HepG2 (cell line): ENCODE measurements around the gene SPRYD3. TPM values are rescaled to one million over a fixed set of nuclear protein-coding genes. Genes with fewer than 3 reads are reported as not detected.

Experiments
- FOXP1 ChIP-seq, 2 experiments: fragments of 450-650 bp in 1 of 2; IDR thresholded peaks; 2 replicates each; pipeline ENCODE4 v1.6.1; 2017 to 2018; ENCODE audit warnings: antibody characterized with exemption in 1 of 2
- GABPA ChIP-seq, 2 experiments: IDR thresholded peaks; 2 replicates each; pipeline ENCODE4 v1.6.1; 2011 to 2016; ENCODE audit warnings: low read depth in 2 of 2, low read length in 1 of 2, missing biosample characterization in 1 of 2, missing genetic modification characterization in 1 of 2
- GPN1 ChIP-seq: sonication (generic); formaldehyde crosslinking; IDR thresholded peaks from 2 replicates; pipeline ENCODE4 v1.5.1; 2020; ENCODE audit warnings: missing genetic modification reagents, borderline replicate concordance
- ISX ChIP-seq: sonication (generic); formaldehyde crosslinking; conservative IDR thresholded peaks from 2 replicates; pipeline ENCODE4 v1.5.0; 2020; ENCODE audit warnings: missing genetic modification reagents
- KLF13 ChIP-seq: sonication (generic); formaldehyde crosslinking; IDR thresholded peaks from 2 replicates; pipeline ENCODE4 v1.4.0; 2020; ENCODE audit warnings: mild to moderate bottlenecking, missing genetic modification reagents
- MYPOP ChIP-seq: sonication (generic); formaldehyde crosslinking; IDR thresholded peaks from 2 replicates; pipeline ENCODE4 v1.8.1; 2023; ENCODE audit warnings: mild to moderate bottlenecking, moderate library complexity, missing genetic modification reagents
- NPAS2 ChIP-seq: sonication (generic); formaldehyde crosslinking; IDR thresholded peaks from 2 replicates; pipeline ENCODE4 v1.8.0; 2022; ENCODE audit warnings: mild to moderate bottlenecking, missing genetic modification reagents, borderline replicate concordance
- PITX1 ChIP-seq: sonication (generic); formaldehyde crosslinking; IDR thresholded peaks from 2 replicates; pipeline ENCODE4 v1.5.1; 2020; ENCODE audit warnings: mild to moderate bottlenecking, missing genetic modification reagents
- POLR2A ChIP-seq, 2 experiments: IDR thresholded peaks; 2 replicates each; pipeline ENCODE4 v1.6.1; 2011; ENCODE audit warnings: low read depth in 2 of 2, low read length in 2 of 2, mild to moderate bottlenecking in 1 of 2, moderate library complexity in 1 of 2; ENCODE audit not compliant: insufficient read depth in 1 of 2
- RAD51 ChIP-seq: fragments of 450-650 bp; IDR thresholded peaks from 2 replicates; pipeline ENCODE4 v1.6.1; 2016; ENCODE audit warnings: borderline replicate concordance
- REXO4 ChIP-seq: sonication (generic); formaldehyde crosslinking; IDR thresholded peaks from 2 replicates; pipeline ENCODE4 v1.8.0; 2022; ENCODE audit warnings: missing genetic modification reagents, mild to moderate bottlenecking, borderline replicate concordance
- SMARCC2 ChIP-seq: fragments of 450-650 bp; IDR thresholded peaks from 2 replicates; pipeline ENCODE4 v1.6.1; 2017; ENCODE audit warnings: antibody characterized with exemption, mild to moderate bottlenecking
- SPEN ChIP-seq: sonication (generic); formaldehyde crosslinking; IDR thresholded peaks from 2 replicates; pipeline ENCODE4 v1.5.1; 2020; ENCODE audit warnings: low read depth, mild to moderate bottlenecking, missing genetic modification reagents
- SSRP1 ChIP-seq: IDR thresholded peaks from 2 replicates; pipeline ENCODE4 v1.6.1; 2016; ENCODE audit warnings: control low read depth
- TBP ChIP-seq: sonication (generic); formaldehyde crosslinking; IDR thresholded peaks from 2 replicates; pipeline ENCODE4 v1.5.0; 2020; ENCODE audit warnings: missing genetic modification reagents
- THAP7 ChIP-seq: sonication (generic); formaldehyde crosslinking; IDR thresholded peaks from 2 replicates; pipeline ENCODE4 v1.8.1; 2023; ENCODE audit warnings: mild to moderate bottlenecking, missing genetic modification reagents
- U2AF2 ChIP-seq: fragments of 200-400 bp; formaldehyde crosslinking; IDR thresholded peaks from 2 replicates; pipeline ENCODE4 v1.6.1; 2017; ENCODE audit warnings: low read depth, mild to moderate bottlenecking, low read length
- ZKSCAN8 ChIP-seq: IDR thresholded peaks from 2 replicates; pipeline ENCODE4 v1.6.1; 2016; ENCODE audit warnings: borderline replicate concordance, missing genetic modification reagents, missing compliant biosample characterization
- ZNF260 ChIP-seq: sonication (generic); formaldehyde crosslinking; IDR thresholded peaks from 2 replicates; pipeline ENCODE4 v1.4.0; 2020; ENCODE audit warnings: missing genetic modification reagents, low read depth, mild to moderate bottlenecking, borderline replicate concordance
- ZNF280D ChIP-seq: sonication (generic); formaldehyde crosslinking; IDR thresholded peaks from 2 replicates; pipeline ENCODE4 v1.5.1; 2020; ENCODE audit warnings: mild to moderate bottlenecking, missing genetic modification reagents
- ZNF317 ChIP-seq: sonication (generic); formaldehyde crosslinking; IDR thresholded peaks from 2 replicates; pipeline ENCODE4 v1.5.0; 2020; ENCODE audit warnings: mild to moderate bottlenecking, missing genetic modification reagents
- ZNF33B ChIP-seq: sonication (generic); formaldehyde crosslinking; IDR thresholded peaks from 2 replicates; pipeline ENCODE4 v1.5.1; 2020; ENCODE audit warnings: mild to moderate bottlenecking, missing genetic modification reagents
- ZNF7 ChIP-seq: IDR thresholded peaks from 2 replicates; pipeline ENCODE4 v1.6.1; 2016; ENCODE audit warnings: missing biosample characterization, missing genetic modification reagents
- ZNF841 ChIP-seq: sonication (generic); formaldehyde crosslinking; IDR thresholded peaks from 2 replicates; pipeline ENCODE4 v1.8.1; 2023; ENCODE audit warnings: missing genetic modification reagents, borderline replicate concordance
- ZNF891 ChIP-seq: sonication (generic); formaldehyde crosslinking; IDR thresholded peaks from 2 replicates; pipeline ENCODE4 v1.5.0; 2020; ENCODE audit warnings: mild to moderate bottlenecking, missing genetic modification reagents
- ZSCAN29 ChIP-seq: sonication (generic); formaldehyde crosslinking; conservative IDR thresholded peaks from 2 replicates; pipeline ENCODE4 v1.4.0; 2020; ENCODE audit warnings: mild to moderate bottlenecking, missing genetic modification reagents
- polyA plus RNA-seq, 8 experiments: library from polyadenylated mRNA; depleted of rRNA in 3 of 8; stranded (reverse) in 7 of 8; unstranded in 1 of 8; fragments of >200 nt; fragmentation: Illumina TruSeq in 4 of 8; extraction: Trizol in 4 of 8; gene quantifications; 2 replicates each; pipeline versions ENCODE4 v1.2.1 to v1.2.3, GENCODE V29; 2011 to 2016; ENCODE audit warnings: low read depth in 4 of 8, missing spikeins in 1 of 8, mixed read lengths in 1 of 8; ENCODE audit not compliant: insufficient read depth in 1 of 8
- total RNA-seq, 5 experiments: library from RNA; depleted of rRNA; stranded (reverse); fragments of >200 nt; fragmentation: Illumina TruSeq; extraction: Trizol; gene quantifications; 2 replicates each; pipeline ENCODE4 v1.2.3, GENCODE V29; 2016; ENCODE audit warnings: low read depth in 1 of 5

The SPRYD3 gene
- total and polyA plus RNA-seq, 2 of the 13 experiments (the other 11 are each of a cell fraction or from before 2014, with no cell fraction given), result 9.0 to 9.2 TPM

GRCh38 chr12:53102883-53103807 lies 24.0 kb upstream of the SPRYD3 start, which contains the start of gene SOAT2 (continued):
- peak; percentile 82 for TF ChIP-seq ZSCAN29 (CRISPR knock-in tag)
- TF ChIP-seq SSRP1, result no peak
- no peak; the same call in 1 of the 2 replicates for TF ChIP-seq U2AF2
- TF ChIP-seq ZNF260, result no peak
- TF ChIP-seq ISX (CRISPR knock-in tag), result no peak
- no peak for TF ChIP-seq ZNF317 (CRISPR knock-in tag)
- no peak for TF ChIP-seq RAD51
- no peak for TF ChIP-seq GPN1
- no peak for TF ChIP-seq ZNF7
- no peak for TF ChIP-seq MYPOP (CRISPR knock-in tag)
- TF ChIP-seq ZNF33B, result no peak
- no peak for TF ChIP-seq GABPA (IDR thresholded peaks at IDR 0.05; ENCODE audit: low read depth, low read length)
- peak; percentile 3; the same call in 1 of the 2 replicates for TF ChIP-seq GABPA (CRISPR knock-in tag; IDR thresholded peaks at IDR 0.05; ENCODE audit: low read depth)
- 0 out of 2 replicates have a peak, but pooled peaks have one; percentile 40 for TF ChIP-seq ZNF891
- TF ChIP-seq ZNF280D (CRISPR knock-in tag), result no peak
- TF ChIP-seq PITX1 (CRISPR knock-in tag), result no peak
- no peak for TF ChIP-seq ZNF841 (CRISPR knock-in tag)
- peak in 1 of 2 experiments; percentile 23; a peak in 1 of 4 replicates for TF ChIP-seq POLR2A (IDR thresholded peaks at IDR 0.05; ENCODE audit: insufficient read depth in 1 of 2, low read depth in 2 of 2, low read length in 2 of 2)
- no peak for TF ChIP-seq ZKSCAN8 (CRISPR knock-in tag)
- no peak for TF ChIP-seq THAP7
- no peak for TF ChIP-seq KLF13 (CRISPR knock-in tag)
- TF ChIP-seq NPAS2 (CRISPR knock-in tag), result no peak
- no peak for TF ChIP-seq TBP (CRISPR knock-in tag)
- peak; percentile 28; the same call in 1 of the 2 replicates for TF ChIP-seq SPEN (CRISPR knock-in tag)
- no peak for TF ChIP-seq FOXP1 (IDR thresholded peaks at IDR 0.05)
- no peak for TF ChIP-seq FOXP1 (CRISPR knock-in tag; IDR thresholded peaks at IDR 0.05)
- no peak for TF ChIP-seq REXO4
- no peak for TF ChIP-seq SMARCC2
